ENCODE measurements around the gene HPSE2.

GRCh38 chr10:98570834-98571233, 664.8 kb downstream of the HPSE2 start:
- TF ChIP-seq EZH2 (IDR thresholded peaks at IDR 0.05): no peak
- no peak for TF ChIP-seq CTCF (IDR thresholded peaks at IDR 0.05 in 2 of 3, conservative IDR thresholded peaks at IDR 0.05 in 1 of 3; ENCODE audit: borderline replicate concordance in 1 of 3, insufficient read depth in 1 of 3, low read depth in 2 of 3, low read length in 2 of 3)

Measured in HCT116 (cell line).